OCI-M1 (cell line): ENCODE data around the gene NUB1.

ENCODE experiments used
- DNase-seq: peaks from one replicate; lab custom pipeline; 2025; lab: John Stamatoyannopoulos, UW

Gene NUB1

GRCh38 chr7:151377406-151377805 is 35.8 kb downstream of the NUB1 start:
- DNase-seq = no peak

DNA sequence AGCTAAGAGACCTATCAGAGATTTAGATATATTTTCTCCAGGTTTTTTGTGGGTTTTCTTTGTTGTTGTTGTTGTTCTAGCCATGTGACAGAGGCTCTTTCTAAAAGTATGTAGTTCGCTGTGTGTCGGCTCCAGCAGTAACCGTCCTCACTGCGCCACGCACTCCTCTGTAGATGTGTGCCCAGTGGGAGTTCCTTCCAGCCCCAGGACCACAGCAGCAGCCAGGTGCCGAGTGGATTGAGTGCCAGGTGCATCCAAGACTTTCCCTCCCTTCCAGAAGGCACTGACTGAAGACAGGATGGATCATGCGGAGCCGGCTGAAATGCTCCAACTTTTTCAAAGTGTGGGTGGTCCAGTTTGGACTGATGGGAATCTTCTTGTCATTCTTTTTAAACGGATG is 36.4 kb downstream of the NUB1 start:
- DNase-seq = no peak

GRCh38 chr7:151378496-151379192 is 37.0 kb downstream of the NUB1 start:
- no peak for DNase-seq

- no peak for DNase-seq
Observed at GRCh38 chr7:151379193-151379520, 37.5 kb downstream of the NUB1 start.

- DNase-seq = no peak
Observed at GRCh38 chr7:151379534-151380198, 38.1 kb downstream of the NUB1 start.

- DNase-seq = no peak
Observed at GRCh38 chr7:151380199-151381097, 38.8 kb downstream of the NUB1 start.

GRCh38 chr7:151381098-151381347 is 39.4 kb downstream of the NUB1 start:
- DNase-seq = no peak

DNA sequence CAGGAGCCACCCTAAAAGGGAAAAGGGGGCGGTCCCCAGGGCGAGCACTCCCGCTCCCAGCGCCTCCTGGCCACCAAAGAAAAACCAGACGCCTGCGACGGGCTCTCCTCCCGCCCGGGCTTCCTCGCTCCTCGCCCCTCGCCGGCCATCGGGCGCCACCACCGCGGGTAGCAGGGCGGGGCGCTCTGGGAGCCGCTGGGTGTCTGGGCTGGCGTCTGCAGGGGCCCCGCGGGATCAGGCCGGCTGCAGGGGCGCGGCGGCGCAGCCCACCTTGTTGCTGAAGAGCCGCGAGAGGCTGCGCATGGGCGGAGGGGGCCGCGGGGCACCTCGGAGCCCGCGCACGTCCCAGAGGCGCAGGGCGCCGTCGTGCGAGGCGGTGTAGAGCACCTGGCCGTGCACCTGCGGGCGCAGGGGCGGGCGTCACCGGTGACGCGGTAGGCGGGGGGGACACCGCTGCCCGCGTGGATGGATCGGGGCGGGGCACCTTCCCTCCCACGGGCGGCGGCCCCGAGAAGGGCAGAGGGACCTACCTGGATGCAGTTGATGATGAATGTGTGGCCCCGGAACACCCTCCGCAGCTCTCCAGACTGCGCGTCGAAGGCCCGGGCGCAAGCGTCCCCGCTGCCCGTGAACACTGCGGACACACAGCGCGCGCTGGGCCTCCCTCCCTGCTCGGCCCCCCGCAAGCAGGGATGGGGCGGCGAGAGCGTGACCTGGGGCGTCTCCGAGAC is 39.9 kb downstream of the NUB1 start:
- no peak for DNase-seq

DNA sequence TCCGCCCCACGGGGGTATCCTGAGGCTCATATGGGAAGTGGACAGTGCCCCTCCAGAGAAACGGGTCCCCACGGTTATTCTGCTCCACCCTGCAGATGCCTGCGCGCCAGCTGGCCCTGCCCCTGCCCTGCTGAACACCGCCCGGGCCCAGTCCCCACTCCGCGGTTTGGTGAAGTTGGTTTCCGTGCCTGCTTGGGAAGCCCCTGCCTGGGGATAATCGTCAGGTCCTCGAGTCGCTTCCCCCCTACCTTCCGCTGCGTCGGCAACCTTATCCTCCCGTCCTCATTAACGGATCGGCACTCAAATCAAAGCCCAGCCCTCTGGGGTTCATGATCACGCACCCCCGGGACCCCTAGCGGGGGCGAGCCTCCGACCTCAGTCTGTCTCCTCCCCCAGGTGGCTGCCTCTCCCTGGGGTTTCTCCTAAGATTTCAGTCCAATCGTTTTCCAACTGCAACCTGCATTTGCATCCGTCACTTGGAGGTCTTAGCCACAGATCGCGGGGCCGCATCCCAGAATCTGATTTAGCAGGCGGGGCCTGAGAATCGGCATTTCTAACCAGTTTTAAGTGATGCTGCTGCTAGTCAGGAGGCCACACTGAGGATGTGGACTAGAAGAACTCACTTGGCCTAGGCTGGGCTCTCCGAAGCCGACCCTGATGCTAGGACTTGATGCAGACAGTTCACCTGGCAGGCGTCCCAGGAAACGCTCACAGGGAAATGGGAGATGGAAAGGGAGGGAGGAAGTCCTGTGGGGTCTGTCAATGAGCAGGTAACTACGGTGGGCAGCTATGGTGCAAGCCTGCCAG is 40.7 kb downstream of the NUB1 start:
- no peak for DNase-seq

DNA sequence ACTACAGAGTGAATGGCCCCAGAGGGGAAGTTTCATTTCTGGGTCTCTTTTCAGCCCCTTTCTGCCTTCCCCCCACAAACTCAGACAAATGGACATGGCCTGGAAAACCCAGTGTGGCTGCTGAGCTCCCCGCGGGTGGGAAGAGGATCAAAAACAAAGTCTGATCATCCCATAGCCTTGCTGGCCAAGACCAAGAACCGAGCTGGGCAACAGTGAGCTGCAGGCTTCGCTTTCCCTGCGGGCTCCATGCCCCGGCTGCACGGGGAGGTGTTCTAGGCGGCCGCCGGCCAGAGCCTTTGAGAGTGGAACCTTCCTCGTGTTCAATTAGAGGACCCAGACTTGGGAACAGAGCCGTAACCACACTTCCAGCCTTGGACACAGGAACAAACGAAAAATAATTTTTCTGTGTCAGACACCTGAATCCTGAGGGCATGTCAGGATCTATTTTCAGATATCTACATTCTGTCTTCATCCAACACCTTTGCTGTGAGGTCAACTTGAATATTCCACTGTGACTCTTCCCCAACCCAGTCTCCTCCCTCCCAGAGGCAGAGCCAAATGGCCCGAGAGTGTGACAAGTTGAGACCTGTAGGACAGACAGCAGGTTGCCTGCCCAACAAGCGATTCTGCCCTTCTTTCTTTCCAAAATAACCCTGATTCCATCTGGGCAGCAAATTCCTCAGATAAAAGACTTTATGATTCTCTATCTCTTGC is 42.2 kb downstream of the NUB1 start:
- DNase-seq = no peak

DNA sequence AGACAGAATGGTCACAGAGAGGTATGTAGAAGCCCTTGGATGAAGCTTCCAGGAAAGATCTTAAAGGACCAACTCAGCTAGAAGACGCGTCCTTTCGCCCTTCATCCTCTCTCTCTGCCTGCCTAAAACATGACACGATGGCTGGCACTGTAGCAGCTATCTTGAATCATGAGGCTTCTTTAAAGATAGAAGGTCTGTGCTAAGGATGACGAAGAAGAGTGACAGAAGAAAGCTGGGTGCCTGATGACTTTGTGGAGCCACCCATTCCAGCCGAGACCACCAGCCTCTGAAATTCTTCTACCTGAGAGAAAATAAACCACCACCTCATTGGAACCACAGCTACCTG is 42.7 kb downstream of the NUB1 start:
- DNase-seq = no peak

GRCh38 chr7:151384776-151385625 is 43.4 kb downstream of the NUB1 start:
- DNase-seq = no peak

GRCh38 chr7:151385626-151386300 is 44.2 kb downstream of the NUB1 start:
- no peak for DNase-seq

DNA sequence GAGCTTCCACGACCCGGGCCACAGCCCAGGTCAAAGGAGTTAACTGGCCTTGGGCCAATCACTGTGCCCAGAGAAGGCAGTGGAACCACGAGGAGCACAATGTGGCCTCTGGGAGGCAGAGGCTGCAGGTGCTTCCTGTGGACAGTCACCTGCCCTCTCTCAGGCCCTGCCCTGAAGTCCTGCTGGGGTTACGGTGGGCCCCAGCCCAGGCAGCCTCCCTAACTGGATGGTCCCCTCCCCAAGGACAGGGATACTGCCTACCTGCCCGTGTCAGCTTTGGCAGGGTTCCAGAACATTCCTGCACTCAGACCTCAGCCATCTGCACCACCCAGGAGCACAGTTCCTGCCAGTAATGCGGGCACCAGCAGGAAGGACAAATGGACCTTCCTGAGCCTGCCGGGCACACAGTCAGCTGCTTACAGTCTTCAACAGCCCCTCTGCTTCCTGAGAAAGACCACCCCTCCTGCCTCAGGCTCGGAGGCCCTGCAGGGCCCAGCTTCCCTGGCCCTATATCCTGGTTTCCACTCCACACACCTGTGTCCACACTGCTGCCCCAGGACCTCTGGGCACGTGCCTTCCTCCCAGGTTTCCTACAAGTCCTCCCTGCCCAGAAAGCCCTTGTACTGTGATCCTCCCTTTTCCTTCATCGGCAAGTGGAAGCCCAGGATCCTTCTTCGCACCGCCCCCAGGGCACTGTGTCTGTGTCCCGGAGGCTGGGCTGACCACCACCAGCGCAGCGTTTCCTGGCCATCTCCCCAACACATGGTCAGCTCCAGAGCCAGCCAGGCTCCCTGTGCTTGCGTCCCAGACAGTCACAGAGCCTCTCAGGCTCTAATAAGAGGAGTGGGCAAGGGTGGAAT is 44.9 kb downstream of the NUB1 start:
- DNase-seq = no peak

DNA sequence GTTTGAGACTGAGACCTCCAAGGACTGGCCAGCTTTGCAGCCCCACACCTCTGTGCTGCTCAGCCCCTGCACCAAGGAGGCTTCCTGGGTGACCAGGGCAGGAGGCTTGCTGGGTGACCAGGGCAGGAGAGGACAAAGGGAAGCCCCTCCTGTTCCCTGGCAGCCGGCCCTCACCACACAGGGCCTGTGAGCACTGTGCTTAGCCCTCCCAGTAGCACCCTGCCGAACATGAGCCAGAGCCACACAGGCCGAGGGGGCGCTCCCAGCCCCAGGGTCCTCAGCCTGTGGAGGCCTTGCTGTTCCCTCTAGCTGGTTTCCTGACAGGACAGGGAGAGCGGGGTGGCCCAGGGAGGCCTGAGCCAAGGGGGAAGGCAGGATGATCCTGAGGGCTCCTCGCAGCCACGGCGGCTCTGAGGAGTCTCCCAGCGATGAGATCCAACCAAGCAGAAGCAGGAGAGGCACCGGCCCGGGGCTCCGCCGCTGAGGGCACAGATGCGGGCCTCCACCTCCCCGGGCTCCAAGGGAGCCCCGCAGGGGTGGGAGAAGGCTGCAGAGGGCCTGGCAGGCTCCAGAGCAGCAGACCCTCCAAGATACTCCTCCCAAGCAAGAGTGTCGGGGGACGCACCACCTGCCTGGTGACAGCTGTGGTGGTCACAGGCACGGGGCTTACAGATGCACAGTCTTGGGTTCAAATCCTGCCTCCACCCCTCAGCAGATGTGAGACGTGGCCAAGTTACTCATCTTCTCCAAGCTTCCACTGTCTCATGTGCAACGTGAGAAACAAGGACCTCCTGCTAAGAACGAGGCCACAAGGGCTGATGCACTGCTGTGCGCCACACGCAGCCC is 45.8 kb downstream of the NUB1 start:
- DNase-seq = no peak

GRCh38 chr7:151388007-151388297 is 46.3 kb downstream of the NUB1 start:
- no peak for DNase-seq

DNA sequence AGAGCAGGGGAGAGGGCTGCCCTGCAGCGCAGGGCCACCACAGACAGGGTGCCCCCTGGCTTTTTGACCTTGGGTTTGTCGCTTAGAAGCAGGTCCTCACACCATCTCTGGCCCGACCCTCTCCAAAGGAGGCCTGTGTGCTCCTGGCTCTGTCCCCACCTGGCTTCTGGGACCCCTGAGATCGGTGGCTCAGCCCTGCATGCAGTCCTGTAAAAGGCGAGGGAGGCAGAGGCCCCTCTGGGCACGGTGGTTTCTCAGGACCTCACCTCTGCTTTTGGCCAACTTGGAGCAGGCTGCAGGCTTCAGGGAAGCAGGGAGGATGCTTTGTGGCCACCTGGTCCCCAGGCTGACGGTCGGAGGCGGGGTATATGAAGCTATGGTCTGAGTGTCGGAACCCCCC is 46.8 kb downstream of the NUB1 start:
- no peak for DNase-seq
